ENCODE measurements around the gene FADS1.
A peak's percentile ranks its signal among the peaks of the same experiment; 100 is the strongest.

Gene FADS1

DNA sequence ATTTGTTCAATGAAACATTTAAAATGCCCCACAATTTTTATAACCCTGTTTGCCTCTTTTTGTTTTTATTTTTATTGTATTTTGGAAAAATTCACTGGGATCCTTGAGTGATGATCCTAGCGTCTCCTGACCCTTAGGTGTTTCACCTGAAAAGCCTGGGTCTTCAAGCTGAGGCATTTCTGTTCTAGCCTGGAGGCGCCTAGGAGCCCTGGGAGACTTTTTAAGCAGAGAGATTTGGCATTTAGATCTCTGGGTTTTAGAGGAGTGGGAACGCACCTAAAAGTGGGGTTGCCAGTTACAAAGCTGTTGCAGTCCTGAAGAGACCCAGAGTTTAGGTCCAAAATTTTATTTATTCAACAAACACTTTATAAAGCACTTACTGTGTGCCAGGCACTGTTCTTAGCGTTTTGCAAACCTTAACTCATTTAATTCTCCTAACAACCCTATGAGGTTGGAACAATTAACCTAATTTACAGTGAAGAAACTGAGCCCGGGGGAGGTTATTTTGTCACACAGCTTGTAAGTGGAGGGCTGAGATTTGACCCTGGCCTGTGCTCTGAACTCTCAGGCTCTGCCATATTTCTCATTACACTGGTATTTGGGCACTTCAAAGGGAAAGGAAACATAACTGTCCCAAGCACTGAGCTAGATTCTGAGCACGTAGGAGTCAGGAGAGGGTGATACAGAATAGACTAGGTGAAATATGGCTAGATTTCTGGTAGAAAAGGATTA is 834 bp upstream of the FADS1 start:
- no peak for FAIRE-seq

DNA sequence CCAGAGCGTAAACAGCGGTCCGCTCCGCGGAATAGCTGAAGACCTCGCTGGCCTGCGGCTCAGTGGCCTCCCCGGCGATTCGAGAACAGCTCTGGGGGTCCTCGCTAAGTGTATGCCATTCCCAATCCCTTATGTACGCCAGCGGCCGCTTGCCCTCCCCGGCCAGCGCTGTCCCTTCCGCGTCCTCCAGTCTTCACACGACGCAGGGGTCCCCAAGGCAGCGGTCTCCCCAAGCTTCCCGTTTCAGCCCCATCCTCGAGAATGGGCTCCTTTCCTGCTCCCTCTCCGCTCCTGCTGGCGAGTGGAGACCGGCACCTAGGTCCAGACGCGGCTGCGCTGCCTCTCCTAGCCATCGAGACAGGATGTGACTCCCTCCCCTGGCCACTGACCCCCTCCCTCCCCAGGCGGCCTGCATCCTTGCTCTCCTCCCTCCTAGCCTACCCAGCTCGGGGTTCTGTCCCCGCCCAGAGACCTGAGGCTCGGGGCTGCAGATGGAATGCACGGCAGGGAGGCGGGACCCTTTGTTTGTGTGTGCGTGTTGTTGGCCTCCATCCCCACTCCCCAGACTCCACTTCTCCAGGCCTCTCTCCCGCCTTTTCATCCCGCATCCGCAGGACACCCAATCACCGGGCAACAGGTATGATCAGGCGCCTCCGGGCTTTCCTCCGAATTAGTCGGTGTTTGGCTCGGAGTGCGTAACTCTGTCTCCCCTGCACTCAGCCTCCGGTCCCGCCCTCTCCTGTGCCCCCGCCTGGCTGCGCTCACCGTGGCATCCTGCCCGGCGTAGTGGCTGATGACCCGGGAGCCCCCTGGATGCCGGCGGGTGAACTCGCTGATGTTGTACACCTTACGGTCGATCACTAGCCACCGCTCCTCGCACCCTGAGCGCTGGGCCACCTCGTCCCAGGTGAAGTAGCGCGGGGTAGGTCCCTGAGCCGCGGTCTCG is 740 bp downstream of the FADS1 start:
- FAIRE-seq, result no peak

GRCh38 chr11:61814958-61815789 is 1.6 kb downstream of the FADS1 start:
- peak; percentile 32 for FAIRE-seq

DNA sequence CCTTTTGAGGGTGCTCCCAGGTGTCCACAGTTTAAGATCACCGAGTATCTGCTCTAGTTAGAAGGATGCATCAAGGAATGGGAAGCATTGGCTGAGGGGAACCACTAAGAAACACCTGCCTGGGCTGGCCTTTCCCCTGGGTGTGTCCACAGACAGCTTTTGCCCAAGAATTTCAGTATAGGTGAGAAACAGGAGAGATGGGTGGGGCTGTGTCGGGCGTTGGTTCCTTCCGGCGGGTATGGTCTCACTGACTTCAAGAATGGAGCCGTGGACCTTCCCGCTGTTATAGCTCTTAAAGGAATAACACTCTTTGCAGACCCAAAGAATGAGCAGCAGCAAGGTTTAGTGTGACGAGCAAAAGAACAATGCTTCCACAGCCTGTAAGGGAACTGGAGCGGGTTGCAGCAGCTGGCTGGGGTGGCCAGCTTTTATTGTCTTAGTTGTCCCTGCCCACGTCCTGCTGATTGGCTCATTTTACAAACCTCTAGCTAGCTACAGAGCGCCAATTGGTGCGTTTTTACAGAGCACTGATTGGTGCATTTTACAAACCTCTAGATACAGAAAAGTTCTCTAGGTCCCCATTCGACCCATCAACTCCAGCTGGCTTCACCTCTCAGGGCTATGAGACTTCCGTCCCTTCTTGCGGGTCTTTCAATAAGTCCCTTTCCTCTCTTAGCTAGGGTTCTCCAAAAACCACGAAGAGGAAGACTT is 2.4 kb downstream of the FADS1 start:
- FAIRE-seq, result no peak

DNA sequence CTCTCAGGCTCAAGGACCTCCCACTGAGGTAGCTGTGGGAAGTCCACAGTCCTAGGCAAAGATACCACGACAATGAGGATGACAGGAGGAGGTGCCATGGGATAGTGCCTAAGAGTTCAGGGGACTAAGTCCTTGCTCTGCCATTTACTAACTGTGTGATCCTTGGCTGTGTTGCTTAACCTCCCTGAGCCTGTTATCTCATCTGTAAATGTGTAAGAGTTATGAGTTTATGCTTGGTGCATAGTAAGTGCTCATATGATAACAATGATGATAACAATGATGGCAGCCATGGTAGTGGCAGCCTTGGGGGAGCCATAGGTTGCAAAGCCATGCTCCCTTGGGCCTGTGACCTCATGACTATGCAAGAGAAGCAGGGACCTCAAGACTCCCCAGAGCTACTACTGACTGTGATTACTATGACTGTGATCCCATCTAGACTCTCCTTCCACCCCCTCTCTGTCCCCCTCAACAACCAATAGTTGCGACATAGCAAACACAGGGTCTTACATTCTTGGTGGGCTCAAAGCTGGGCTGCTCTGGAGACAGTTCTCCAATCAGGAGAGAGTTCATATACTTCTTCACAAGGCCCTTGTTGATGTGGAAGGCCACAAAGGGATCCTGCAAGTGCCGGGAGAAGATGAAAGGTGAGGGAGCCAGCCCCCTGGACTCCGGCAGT is 3.9 kb downstream of the FADS1 start:
- no peak for FAIRE-seq

DNA sequence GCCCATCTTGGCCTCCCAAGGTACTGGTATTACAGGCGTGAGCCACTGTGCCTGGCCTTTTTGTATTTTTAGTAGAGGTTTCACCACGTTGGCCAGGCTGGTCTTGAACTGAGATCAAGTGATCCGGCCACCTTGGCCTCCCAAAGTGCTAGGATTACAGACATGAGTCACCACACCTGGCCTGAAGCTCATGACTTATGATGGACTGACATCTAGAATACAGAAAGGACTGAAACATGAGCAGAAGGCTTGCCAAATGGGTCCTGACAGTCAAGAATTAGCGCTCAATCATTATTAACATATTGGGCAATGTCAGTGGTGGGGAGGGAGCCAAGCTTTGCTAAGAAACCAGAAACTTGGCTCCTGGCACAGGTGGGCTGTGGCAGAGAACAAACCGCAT is 5.0 kb downstream of the FADS1 start:
- FAIRE-seq, result no peak

- FAIRE-seq, result no peak
Measured at GRCh38 chr11:61810671-61811175, 6.1 kb downstream of the FADS1 start.

DNA sequence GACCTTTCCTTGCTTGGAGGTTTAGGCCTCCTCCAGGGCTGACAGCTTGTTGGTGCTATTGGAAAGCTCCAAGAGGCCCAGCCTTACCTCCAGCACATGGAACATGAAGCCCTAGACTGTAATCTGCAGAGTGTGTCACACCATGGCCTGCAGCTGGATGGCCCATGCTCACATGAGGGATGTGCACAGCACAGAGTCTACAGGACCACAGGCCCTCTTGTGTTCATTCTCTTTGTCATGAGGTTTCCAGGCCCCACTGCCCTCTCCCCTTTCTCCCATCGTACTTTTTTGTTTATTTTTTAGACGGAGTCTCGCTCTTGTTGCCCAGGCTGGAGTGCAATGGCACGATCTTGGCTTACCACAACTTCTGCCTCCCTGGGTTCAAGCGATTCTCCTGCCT is 10.0 kb downstream of the FADS1 start:
- no peak for FAIRE-seq

DNA sequence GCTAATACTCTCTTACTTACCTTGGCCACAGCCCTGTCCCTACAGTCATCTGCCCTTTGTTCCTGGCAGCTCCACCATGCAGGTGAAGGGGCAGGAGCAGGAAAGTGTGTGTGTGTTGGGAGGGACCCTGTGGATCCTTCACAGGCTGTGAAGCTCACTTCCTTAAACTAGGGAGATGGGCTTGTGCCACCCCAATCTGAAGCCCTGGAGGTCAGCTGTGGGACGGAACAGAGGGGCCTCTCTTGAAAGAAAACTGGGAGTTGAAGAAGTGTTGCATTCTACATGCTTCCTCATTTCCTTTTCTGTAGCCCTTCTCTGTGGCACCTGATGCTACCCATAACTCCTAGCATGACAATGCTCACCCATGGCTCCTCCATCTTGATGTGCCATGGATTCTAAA is 11.7 kb downstream of the FADS1 start:
- no peak for FAIRE-seq

- FAIRE-seq, result no peak
Measured at GRCh38 chr11:61803889-61804647, 12.7 kb downstream of the FADS1 start.

- FAIRE-seq, result no peak
Measured at GRCh38 chr11:61802605-61803004, 14.2 kb downstream of the FADS1 start.

- FAIRE-seq, result no peak
Measured at GRCh38 chr11:61800331-61801281, 16.2 kb downstream of the FADS1 start.

GRCh38 chr11:61799665-61800284 is 17.0 kb downstream of the FADS1 start:
- no peak for FAIRE-seq

- peak; percentile 83 for FAIRE-seq
Measured at GRCh38 chr11:61797263-61797944, 19.4 kb downstream of the FADS1 start.

GRCh38 chr11:61795876-61796526 is 20.8 kb downstream of the FADS1 start:
- no peak for FAIRE-seq

GRCh38 chr11:61795459-61795858 is 21.3 kb downstream of the FADS1 start:
- no peak for FAIRE-seq

- no peak for FAIRE-seq
Measured at GRCh38 chr11:61794579-61794978, 22.2 kb downstream of the FADS1 start.

GRCh38 chr11:61793829-61794204 is 23.0 kb downstream of the FADS1 start:
- no peak for FAIRE-seq

All from A204.1 (cell line).